IMR-90 (cell line): ENCODE data around the gene TYRO3. TPM values are rescaled to one million over a fixed set of nuclear protein-coding genes. Genes with fewer than 3 reads are reported as not detected.

Source experiments
- ATAC-seq: fragments of 200-7000 bp; cut with Tn5 transposase; 2 replicates; pipeline ENCODE4 v1.9.1; 2020; ENCODE audit warnings: low read depth, mild to moderate bottlenecking, moderate library complexity
- BruUV-seq: library from RNA; stranded (reverse); fragments of 400-500 nt; replicated peaks from 2 replicates; lab custom pipeline; 2021; lab: Mats Ljungman, UMichigan
- CTCF ChIA-PET: fragments of 300-600 bp; formaldehyde crosslinking; extraction: SDS; loops from one replicate; lab custom pipeline; 2021; ENCODE audit warnings: antibody characterized with exemption; lab: Yijun Ruan, JAX
- POLR2A ChIA-PET: fragments of 300-600 bp; sonication (Branson Sonifier 250); formaldehyde crosslinking; loops from one replicate; lab custom pipeline; 2022; ENCODE audit warnings: antibody characterized with exemption; ENCODE audit not compliant: unreplicated experiment; lab: Charles Lee
- DNase-seq: peaks from one replicate; pipeline ENCODE4 v3.0.0; 2013
- H2AFZ ChIP-seq: replicated peaks from 2 replicates; pipeline ENCODE3; 2013; ENCODE audit warnings: low read length, mild to moderate bottlenecking; ENCODE audit not compliant: poor library complexity
- H2AK5ac ChIP-seq: 2 replicates; pipeline ENCODE4 v1.6.1; 2013; ENCODE audit warnings: low read depth, low read length, inconsistent platforms
- H2AK9ac ChIP-seq: replicated peaks from 2 replicates; pipeline ENCODE3; 2013; ENCODE audit warnings: mild to moderate bottlenecking, low read depth, low read length, moderate library complexity; ENCODE audit not compliant: poor library complexity
- H2BK120ac ChIP-seq: 2 replicates; pipeline ENCODE4 v1.6.1; 2013; ENCODE audit warnings: low read depth, low read length, inconsistent platforms
- H2BK15ac ChIP-seq: 3 replicates; pipeline ENCODE4 v1.6.1; 2013; ENCODE audit warnings: low read depth, low read length, inconsistent platforms
- H2BK20ac ChIP-seq: 2 replicates; pipeline ENCODE4 v1.6.1; 2013; ENCODE audit warnings: low read depth, mild to moderate bottlenecking, inconsistent platforms, low read length, moderate library complexity
- H2BK5ac ChIP-seq: 2 replicates; pipeline ENCODE4 v1.6.1; 2013; ENCODE audit warnings: mild to moderate bottlenecking, low read depth, low read length, inconsistent platforms; ENCODE audit not compliant: poor library complexity, severe bottlenecking
- H3K14ac ChIP-seq: replicated peaks from 2 replicates; pipeline ENCODE4 v1.6.1; 2013; ENCODE audit warnings: low read depth, low read length, inconsistent platforms
- H3K18ac ChIP-seq: 2 replicates; pipeline ENCODE4 v1.6.1; 2013; ENCODE audit warnings: low read depth, low read length, control low read depth
- H3K23ac ChIP-seq: 2 replicates; pipeline ENCODE4 v1.6.1; 2013; ENCODE audit warnings: low read depth, low read length, inconsistent platforms
- H3K27ac ChIP-seq: 2 replicates; pipeline ENCODE4 v1.5.1; 2013; ENCODE audit warnings: mild to moderate bottlenecking, control low read depth, low read length; ENCODE audit not compliant: insufficient read depth
- H3K27me3 ChIP-seq: 2 replicates; pipeline ENCODE4 v1.6.1; 2013; ENCODE audit warnings: low read length; ENCODE audit not compliant: control insufficient read depth, insufficient read depth
- H3K36me3 ChIP-seq: 2 replicates; pipeline ENCODE4 v1.6.1; 2013; ENCODE audit warnings: low read length, mixed read lengths; ENCODE audit not compliant: control insufficient read depth, insufficient read depth
- H3K4ac ChIP-seq: 2 replicates; pipeline ENCODE4 v1.6.1; 2013; ENCODE audit warnings: low read depth, low read length, inconsistent platforms
- H3K4me1 ChIP-seq: 2 replicates; pipeline ENCODE4 v1.6.1; 2013; ENCODE audit warnings: low read length, mixed read lengths; ENCODE audit not compliant: control insufficient read depth, insufficient read depth
- H3K4me2 ChIP-seq: 2 replicates; pipeline ENCODE4 v1.6.1; 2013; ENCODE audit warnings: low read depth, mild to moderate bottlenecking, control low read depth, low read length, moderate library complexity
- H3K4me3 ChIP-seq: 2 replicates; pipeline ENCODE4 v1.5.1; 2013; ENCODE audit warnings: low read depth, mild to moderate bottlenecking, control low read depth, low read length, moderate library complexity; ENCODE audit not compliant: insufficient read depth
- H3K56ac ChIP-seq: 2 replicates; pipeline ENCODE4 v1.6.1; 2013; ENCODE audit warnings: low read length, inconsistent platforms; ENCODE audit not compliant: insufficient read depth; ENCODE audit errors: extremely low read depth
- H3K79me1 ChIP-seq, 2 experiments: 2 replicates each; pipeline ENCODE4 v1.6.1; 2013; ENCODE audit warnings: low read length in 2 of 2, inconsistent platforms in 1 of 2, low read depth in 1 of 2
- H3K9ac ChIP-seq: 2 replicates; pipeline ENCODE4 v1.6.1; 2013; ENCODE audit warnings: low read depth, low read length, control low read depth
- H3K9me1 ChIP-seq: 2 replicates; pipeline ENCODE4 v1.6.1; 2013; ENCODE audit warnings: low read length, inconsistent platforms; ENCODE audit not compliant: insufficient read depth
- H3K9me3 ChIP-seq: 2 replicates; pipeline ENCODE4 v1.6.1; 2013; ENCODE audit warnings: low read length; ENCODE audit not compliant: control insufficient read depth, insufficient read depth
- H4K20me1 ChIP-seq: 2 replicates; pipeline ENCODE4 v1.6.1; 2013; ENCODE audit warnings: low read length, inconsistent platforms; ENCODE audit not compliant: insufficient read depth
- H4K5ac ChIP-seq: 2 replicates; pipeline ENCODE4 v1.6.1; 2013; ENCODE audit warnings: mild to moderate bottlenecking, low read depth, low read length, control low read depth
- H4K8ac ChIP-seq, 2 experiments: 2 replicates each; pipeline ENCODE4 v1.6.1; 2013; ENCODE audit warnings: low read depth in 2 of 2, low read length in 2 of 2, control low read depth in 1 of 2, inconsistent platforms in 1 of 2
- H4K91ac ChIP-seq: 2 replicates; pipeline ENCODE4 v1.6.1; 2013; ENCODE audit warnings: low read depth, low read length, inconsistent platforms; ENCODE audit not compliant: insufficient read depth
- BHLHE40 ChIP-seq: fragments of 150-350 bp; IDR thresholded peaks from 2 replicates; pipeline ENCODE4 v1.6.1; 2016; ENCODE audit warnings: mild to moderate bottlenecking, low read depth, low read length
- CEBPB ChIP-seq: IDR thresholded peaks from 2 replicates; pipeline ENCODE4 v1.6.1; 2012; ENCODE audit warnings: low read depth, low read length, improper control_type of control experiment
- FOS ChIP-seq: fragments of 150-350 bp; IDR thresholded peaks from 2 replicates; pipeline ENCODE4 v1.6.1; 2016; ENCODE audit warnings: low read depth, low read length
- MAZ ChIP-seq: IDR thresholded peaks from 2 replicates; pipeline ENCODE4 v1.6.1; 2012; ENCODE audit warnings: low read depth, mild to moderate bottlenecking, low read length, improper control_type of control experiment, moderate library complexity, borderline replicate concordance
- MXI1 ChIP-seq: IDR thresholded peaks from 2 replicates; pipeline ENCODE4 v1.6.1; 2012; ENCODE audit warnings: low read depth, mild to moderate bottlenecking, low read length, moderate library complexity, borderline replicate concordance
- RAD21 ChIP-seq: IDR thresholded peaks from 2 replicates; pipeline ENCODE4 v1.6.1; 2012; ENCODE audit warnings: low read length, improper control_type of control experiment
- SMC3 ChIP-seq: fragments of 150-350 bp; IDR thresholded peaks from 2 replicates; pipeline ENCODE4 v1.6.1; 2016; ENCODE audit warnings: low read depth, mild to moderate bottlenecking, antibody characterized with exemption, low read length, moderate library complexity
- WGBS, 2 experiments: methylation state at CpG; one replicate each; pipeline versions ENCODE4 v1.1.5 to v1.1.7; 2013; ENCODE audit warnings: missing lambda C conversion rate in 2 of 2; ENCODE audit not compliant: insufficient read length in 1 of 2; ENCODE audit errors: extremely low coverage in 2 of 2; 5-methylcytosine and 5-hydroxymethylcytosine counted together
- dilution Hi-C: fragments of 300-500 bp; cut with HindIII; formaldehyde crosslinking; loops from one replicate; pipeline ENCODE4 v1.14.3; 2018; ENCODE audit warnings: low sequenced_read_pairs; ENCODE audit not compliant: unreplicated experiment
- in situ Hi-C: fragments of 300-500 bp; cut with MboI; formaldehyde crosslinking; loops from 3 replicates; pipeline ENCODE4 v1.14.3; 2019; ENCODE audit warnings: low sequenced_read_pairs, inconsistent platforms, mixed read lengths
- intact Hi-C: fragments of 100-400 bp; cut with micrococcal nuclease; formaldehyde crosslinking; loops from 2 replicates; pipeline ENCODE4 v1.10.0; 2022
- polyA plus RNA-seq, 3 experiments: library from polyadenylated mRNA; depleted of rRNA; stranded (reverse); fragments of >200 nt; gene quantifications; 2 replicates each; pipeline ENCODE4 v1.2.3, GENCODE V29; 2012; ENCODE audit warnings: low replicate concordance in 1 of 3
- total RNA-seq: library from RNA; depleted of rRNA; stranded (reverse); fragments of >200 nt; gene quantifications from 2 replicates; pipeline ENCODE4 v1.2.3, GENCODE V29; 2012
- TF ChIP-seq, protein P1 (sequence below): conservative IDR thresholded peaks from 2 replicates; pipeline ENCODE4 v1.5.1; 2012; ENCODE audit warnings: mild to moderate bottlenecking, low read depth, low read length, improper control_type of control experiment

The TYRO3 gene
- total and polyA plus RNA-seq, 2 of the 4 experiments (the other 2 are of a cell fraction): 11.5 to 18.4 TPM

DNA sequence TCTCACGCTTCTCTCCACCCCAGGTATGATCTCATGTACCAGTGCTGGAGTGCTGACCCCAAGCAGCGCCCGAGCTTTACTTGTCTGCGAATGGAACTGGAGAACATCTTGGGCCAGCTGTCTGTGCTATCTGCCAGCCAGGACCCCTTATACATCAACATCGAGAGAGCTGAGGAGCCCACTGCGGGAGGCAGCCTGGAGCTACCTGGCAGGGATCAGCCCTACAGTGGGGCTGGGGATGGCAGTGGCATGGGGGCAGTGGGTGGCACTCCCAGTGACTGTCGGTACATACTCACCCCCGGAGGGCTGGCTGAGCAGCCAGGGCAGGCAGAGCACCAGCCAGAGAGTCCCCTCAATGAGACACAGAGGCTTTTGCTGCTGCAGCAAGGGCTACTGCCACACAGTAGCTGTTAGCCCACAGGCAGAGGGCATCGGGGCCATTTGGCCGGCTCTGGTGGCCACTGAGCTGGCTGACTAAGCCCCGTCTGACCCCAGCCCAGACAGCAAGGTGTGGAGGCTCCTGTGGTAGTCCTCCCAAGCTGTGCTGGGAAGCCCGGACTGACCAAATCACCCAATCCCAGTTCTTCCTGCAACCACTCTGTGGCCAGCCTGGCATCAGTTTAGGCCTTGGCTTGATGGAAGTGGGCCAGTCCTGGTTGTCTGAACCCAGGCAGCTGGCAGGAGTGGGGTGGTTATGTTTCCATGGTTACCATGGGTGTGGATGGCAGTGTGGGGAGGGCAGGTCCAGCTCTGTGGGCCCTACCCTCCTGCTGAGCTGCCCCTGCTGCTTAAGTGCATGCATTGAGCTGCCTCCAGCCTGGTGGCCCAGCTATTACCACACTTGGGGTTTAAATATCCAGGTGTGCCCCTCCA, 19.1 kb downstream of the TYRO3 start (continued):
- TF ChIP-seq FOS: no peak

DNA sequence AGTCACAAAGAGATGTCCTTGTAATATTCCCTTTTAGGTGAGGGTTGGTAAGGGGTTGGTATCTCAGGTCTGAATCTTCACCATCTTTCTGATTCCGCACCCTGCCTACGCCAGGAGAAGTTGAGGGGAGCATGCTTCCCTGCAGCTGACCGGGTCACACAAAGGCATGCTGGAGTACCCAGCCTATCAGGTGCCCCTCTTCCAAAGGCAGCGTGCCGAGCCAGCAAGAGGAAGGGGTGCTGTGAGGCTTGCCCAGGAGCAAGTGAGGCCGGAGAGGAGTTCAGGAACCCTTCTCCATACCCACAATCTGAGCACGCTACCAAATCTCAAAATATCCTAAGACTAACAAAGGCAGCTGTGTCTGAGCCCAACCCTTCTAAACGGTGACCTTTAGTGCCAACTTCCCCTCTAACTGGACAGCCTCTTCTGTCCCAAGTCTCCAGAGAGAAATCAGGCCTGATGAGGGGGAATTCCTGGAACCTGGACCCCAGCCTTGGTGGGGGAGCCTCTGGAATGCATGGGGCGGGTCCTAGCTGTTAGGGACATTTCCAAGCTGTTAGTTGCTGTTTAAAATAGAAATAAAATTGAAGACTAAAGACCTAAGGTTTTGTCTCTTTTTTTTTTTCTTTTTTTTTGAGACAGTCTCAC, 19.8 kb downstream of the TYRO3 start:
- H3K4ac ChIP-seq: no peak overlapping the region
- no peak overlapping the region for H3K4me3 ChIP-seq
- POLR2A ChIA-PET: no interaction called here
- peak overlapping the region; percentile 14 for H2AFZ ChIP-seq
- no peaks in the 10 kb centered on the region; the same call in 1 of the 2 replicates for H3K4me1 ChIP-seq
- peak; percentile 24; the same call in 1 of the 2 replicates for ATAC-seq
- no peaks in the 10 kb centered on the region for H3K79me1 ChIP-seq
- CTCF ChIA-PET: interaction anchor here (0.8 kb wide), 1 partner anchor 38 kb away, joined by 3 read pairs; no protein-coding TSS in a partner anchor
- H3K14ac ChIP-seq: no peak overlapping the region
- intact Hi-C loops: no loop called here
- TF ChIP-seq, protein P1, sequence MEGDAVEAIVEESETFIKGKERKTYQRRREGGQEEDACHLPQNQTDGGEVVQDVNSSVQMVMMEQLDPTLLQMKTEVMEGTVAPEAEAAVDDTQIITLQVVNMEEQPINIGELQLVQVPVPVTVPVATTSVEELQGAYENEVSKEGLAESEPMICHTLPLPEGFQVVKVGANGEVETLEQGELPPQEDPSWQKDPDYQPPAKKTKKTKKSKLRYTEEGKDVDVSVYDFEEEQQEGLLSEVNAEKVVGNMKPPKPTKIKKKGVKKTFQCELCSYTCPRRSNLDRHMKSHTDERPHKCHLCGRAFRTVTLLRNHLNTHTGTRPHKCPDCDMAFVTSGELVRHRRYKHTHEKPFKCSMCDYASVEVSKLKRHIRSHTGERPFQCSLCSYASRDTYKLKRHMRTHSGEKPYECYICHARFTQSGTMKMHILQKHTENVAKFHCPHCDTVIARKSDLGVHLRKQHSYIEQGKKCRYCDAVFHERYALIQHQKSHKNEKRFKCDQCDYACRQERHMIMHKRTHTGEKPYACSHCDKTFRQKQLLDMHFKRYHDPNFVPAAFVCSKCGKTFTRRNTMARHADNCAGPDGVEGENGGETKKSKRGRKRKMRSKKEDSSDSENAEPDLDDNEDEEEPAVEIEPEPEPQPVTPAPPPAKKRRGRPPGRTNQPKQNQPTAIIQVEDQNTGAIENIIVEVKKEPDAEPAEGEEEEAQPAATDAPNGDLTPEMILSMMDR: no peak
- no peak for TF ChIP-seq CEBPB
- TF ChIP-seq BHLHE40: no peak
- TF ChIP-seq FOS: no peak
- TF ChIP-seq RAD21: no peak
- no peak for TF ChIP-seq MXI1
- no peak for TF ChIP-seq MAZ
- no peak for TF ChIP-seq SMC3
- H3K9ac ChIP-seq: no peak overlapping the region
- no peak overlapping the region for H2BK15ac ChIP-seq
- in situ Hi-C loops: no loop called here
- no peak overlapping the region for H3K56ac ChIP-seq
- H4K5ac ChIP-seq: no peak overlapping the region
- no peak overlapping the region for H3K4me2 ChIP-seq
- H3K9me3 ChIP-seq: no peaks in the 10 kb centered on the region
- no peak overlapping the region for H3K23ac ChIP-seq
- H2BK120ac ChIP-seq: no peak overlapping the region
- no peak overlapping the region for H2AK5ac ChIP-seq
- DNase-seq: no peak
- H4K91ac ChIP-seq: no peak overlapping the region
- H2AK9ac ChIP-seq: peak overlapping the region; percentile 89
- dilution Hi-C loops: no loop called here
- no peaks in the 10 kb centered on the region for H4K20me1 ChIP-seq
- no peaks in the 10 kb centered on the region for H3K9me1 ChIP-seq
- H2BK5ac ChIP-seq: no peak overlapping the region
- no TSS peak for BruUV-seq
- H3K27ac ChIP-seq: no peak overlapping the region
- WGBS, 2 experiments: 83% methylated on average over 8 of the region's 9 CpGs; no CpG with 5 or more reads in 1 of the 2 experiments
- peaks cover 6% of the 10 kb centered on the region; the same call in 1 of the 2 replicates for H3K36me3 ChIP-seq
- no peak overlapping the region for H4K8ac ChIP-seq
- no peaks in the 10 kb centered on the region for H3K27me3 ChIP-seq
- no peak overlapping the region for H2BK20ac ChIP-seq
- no peak overlapping the region for H3K18ac ChIP-seq
